ENCODE results near the gene HTR2A.
A peak's percentile ranks its signal among the peaks of the same experiment; 100 is the strongest.

The HTR2A gene

GRCh38 chr13:46871557-46871956 lies 25.3 kb downstream of the HTR2A start:
- no peak for DNase-seq (ENCODE audit: low read depth in 2 of 2)

GRCh38 chr13:46868091-46868490 lies 28.8 kb downstream of the HTR2A start:
- no peak for DNase-seq (ENCODE audit: low read depth in 2 of 2)

GRCh38 chr13:46866150-46866549 lies 30.7 kb downstream of the HTR2A start:
- no peak for DNase-seq (ENCODE audit: low read depth in 2 of 2)

GRCh38 chr13:46864941-46865340 lies 31.9 kb downstream of the HTR2A start:
- no peak for DNase-seq (ENCODE audit: low read depth in 2 of 2)

GRCh38 chr13:46861959-46862358 lies 34.9 kb downstream of the HTR2A start:
- no peak for DNase-seq (ENCODE audit: low read depth in 2 of 2)

GRCh38 chr13:46860722-46861121 lies 36.1 kb downstream of the HTR2A start:
- DNase-seq (ENCODE audit: low read depth in 2 of 2): no peak

- no peak for DNase-seq (ENCODE audit: low read depth in 2 of 2)
Observed at GRCh38 chr13:46858776-46859175, 38.1 kb downstream of the HTR2A start.

- no peak for DNase-seq (ENCODE audit: low read depth in 2 of 2)
Observed at GRCh38 chr13:46858163-46858562, 38.7 kb downstream of the HTR2A start.

- DNase-seq (ENCODE audit: low read depth in 2 of 2): no peak
Observed at GRCh38 chr13:46855664-46856063, 41.2 kb downstream of the HTR2A start.

- no peak for DNase-seq (ENCODE audit: low read depth in 2 of 2)
Observed at GRCh38 chr13:46855166-46855565, 41.7 kb downstream of the HTR2A start.

- no peak for DNase-seq (ENCODE audit: low read depth in 2 of 2)
Observed at GRCh38 chr13:46852168-46852567, 44.7 kb downstream of the HTR2A start.

- no peak for DNase-seq (ENCODE audit: low read depth in 2 of 2)
Observed at GRCh38 chr13:46850214-46850613, 46.6 kb downstream of the HTR2A start.

GRCh38 chr13:46846726-46847125 lies 50.1 kb downstream of the HTR2A start:
- DNase-seq (ENCODE audit: low read depth in 2 of 2): no peak

- no peak for DNase-seq (ENCODE audit: low read depth in 2 of 2)
Observed at GRCh38 chr13:46845146-46845545, 51.7 kb downstream of the HTR2A start.

GRCh38 chr13:46844431-46844830 lies 52.4 kb downstream of the HTR2A start:
- DNase-seq (ENCODE audit: low read depth in 2 of 2): no peak

- DNase-seq (ENCODE audit: low read depth in 2 of 2): no peak
Observed at GRCh38 chr13:46839399-46839798, 57.5 kb downstream of the HTR2A start.

GRCh38 chr13:46834657-46835056 lies 62.2 kb downstream of the HTR2A start:
- no peak for DNase-seq (ENCODE audit: low read depth in 2 of 2)

- DNase-seq (ENCODE audit: low read depth in 2 of 2): peak; percentile 5 to 17
Observed at GRCh38 chr13:46831588-46832194, 65.2 kb downstream of the HTR2A start.

GRCh38 chr13:46830405-46831005 lies 66.3 kb downstream of the HTR2A start:
- no peak for DNase-seq (ENCODE audit: low read depth in 2 of 2)

GRCh38 chr13:46822551-46822950 lies 74.3 kb downstream of the HTR2A start:
- DNase-seq (ENCODE audit: low read depth in 2 of 2): no peak

- DNase-seq (ENCODE audit: low read depth in 2 of 2): no peak
Observed at GRCh38 chr13:46817838-46818476, 78.9 kb downstream of the HTR2A start.

GRCh38 chr13:46817095-46817494 lies 79.8 kb downstream of the HTR2A start:
- DNase-seq (ENCODE audit: low read depth in 2 of 2): no peak

- no peak for DNase-seq (ENCODE audit: low read depth in 2 of 2)
Observed at GRCh38 chr13:46816371-46816770, 80.5 kb downstream of the HTR2A start.

All from fibroblast of skin of left biceps (primary cell).